GM19372 (cell line): ENCODE measurements around the gene ADAM12.

Experiments used
- ATAC-seq: cut with Tn5 transposase; IDR thresholded peaks from one replicate; pipeline ENCODE4 v1.9.1; 2021; ENCODE audit warnings: mild to moderate bottlenecking, low read depth, moderate library complexity; ENCODE audit not compliant: unreplicated experiment

ADAM12 gene

GRCh38 chr10:126158133-126158892 is 230.0 kb downstream of the ADAM12 start:
- no peak for ATAC-seq

GRCh38 chr10:126157189-126157588 is 231.1 kb downstream of the ADAM12 start:
- no peak for ATAC-seq

- no peak for ATAC-seq
Measured at GRCh38 chr10:126156503-126156902, 231.8 kb downstream of the ADAM12 start.

GRCh38 chr10:126156012-126156411 is 232.3 kb downstream of the ADAM12 start:
- no peak for ATAC-seq

GRCh38 chr10:126155528-126155927 is 232.7 kb downstream of the ADAM12 start:
- no peak for ATAC-seq

GRCh38 chr10:126153711-126154628 is 234.3 kb downstream of the ADAM12 start:
- no peak for ATAC-seq

GRCh38 chr10:126147866-126148587 is 240.2 kb downstream of the ADAM12 start:
- no peak for ATAC-seq

- ATAC-seq = no peak
Measured at GRCh38 chr10:126146771-126147170, 241.5 kb downstream of the ADAM12 start.

GRCh38 chr10:126143117-126143516 is 245.2 kb downstream of the ADAM12 start:
- no peak for ATAC-seq

- ATAC-seq = no peak
Measured at GRCh38 chr10:126140746-126141273, 247.5 kb downstream of the ADAM12 start.

- no peak for ATAC-seq
Measured at GRCh38 chr10:126137562-126138221, 250.6 kb downstream of the ADAM12 start.

- no peak for ATAC-seq
Measured at GRCh38 chr10:126135941-126136595, 252.2 kb downstream of the ADAM12 start.

GRCh38 chr10:126135177-126135576 is 253.1 kb downstream of the ADAM12 start:
- ATAC-seq = no peak

GRCh38 chr10:126133906-126134656 is 254.2 kb downstream of the ADAM12 start:
- no peak for ATAC-seq

- no peak for ATAC-seq
Measured at GRCh38 chr10:126133082-126133620, 255.1 kb downstream of the ADAM12 start.

- no peak for ATAC-seq
Measured at GRCh38 chr10:126131341-126131740, 256.9 kb downstream of the ADAM12 start.

- ATAC-seq = no peak
Measured at GRCh38 chr10:126130271-126130710, 258.0 kb downstream of the ADAM12 start.

GRCh38 chr10:126129026-126129425 is 259.3 kb downstream of the ADAM12 start:
- no peak for ATAC-seq

- no peak for ATAC-seq
Measured at GRCh38 chr10:126128581-126128980, 259.7 kb downstream of the ADAM12 start.
